Loucy (cell line): ENCODE data around the gene SHISA6.

Source experiments
- H2AFZ ChIP-seq: fragments of 200-600 bp; sonication (generic); 2 replicates; pipeline ENCODE4 v1.6.0; 2016; ENCODE audit warnings: antibody characterized with exemption, mild to moderate bottlenecking, low read length, moderate library complexity
- H3F3A ChIP-seq: fragments of 200-600 bp; 2 replicates; pipeline ENCODE4 v1.6.0; 2016; ENCODE audit warnings: antibody characterized with exemption, low read depth, mild to moderate bottlenecking
- H3K27me3 ChIP-seq: fragments of 200-600 bp; sonication (generic); 2 replicates; pipeline ENCODE4 v1.6.1; 2014; ENCODE audit warnings: low read length, mild to moderate bottlenecking; ENCODE audit not compliant: insufficient read depth, poor library complexity, severe bottlenecking
- H3K36me3 ChIP-seq: fragments of 200-600 bp; sonication (generic); 2 replicates; pipeline ENCODE4 v1.6.1; 2016; ENCODE audit warnings: low read length; ENCODE audit not compliant: insufficient read depth
- H3K4me1 ChIP-seq: fragments of 200-600 bp; sonication (generic); 2 replicates; pipeline ENCODE4 v1.5.1; 2014; ENCODE audit warnings: low read length, mild to moderate bottlenecking; ENCODE audit not compliant: insufficient read depth, poor library complexity, severe bottlenecking
- H3K4me2 ChIP-seq: fragments of 200-600 bp; sonication (generic); 2 replicates; pipeline ENCODE4 v1.6.0; 2014; ENCODE audit warnings: antibody characterized with exemption, low read length, low read depth, mild to moderate bottlenecking; ENCODE audit not compliant: poor library complexity, severe bottlenecking
- H3K4me3 ChIP-seq: fragments of 200-600 bp; sonication (generic); 2 replicates; pipeline ENCODE4 v1.5.1; 2014; ENCODE audit warnings: low read length, mild to moderate bottlenecking, mixed read lengths; ENCODE audit not compliant: poor library complexity, severe bottlenecking
- H3K79me2 ChIP-seq: fragments of 200-600 bp; sonication (generic); 2 replicates; pipeline ENCODE4 v1.6.1; 2014; ENCODE audit warnings: low read length; ENCODE audit not compliant: insufficient read depth
- H3K9ac ChIP-seq: fragments of 200-600 bp; sonication (generic); 2 replicates; pipeline ENCODE4 v1.6.0; 2014; ENCODE audit warnings: mild to moderate bottlenecking, low read depth, low read length, moderate library complexity; ENCODE audit not compliant: poor library complexity, severe bottlenecking
- H3K9me2 ChIP-seq: fragments of 200-600 bp; sonication (generic); replicated peaks from 2 replicates; pipeline ENCODE4 v1.6.1; 2016; ENCODE audit warnings: low read depth, low read length, mixed read lengths
- H3K9me3 ChIP-seq: fragments of 200-600 bp; sonication (generic); 2 replicates; pipeline ENCODE4 v1.6.1; 2014; ENCODE audit warnings: mild to moderate bottlenecking, antibody characterized with exemption, low read length, low read depth; ENCODE audit not compliant: insufficient read depth
- H4K20me1 ChIP-seq: fragments of 200-600 bp; sonication (generic); 2 replicates; pipeline ENCODE4 v1.6.0; 2014; ENCODE audit warnings: antibody characterized with exemption, low read length, mild to moderate bottlenecking; ENCODE audit not compliant: insufficient read depth, poor library complexity, severe bottlenecking
- CTCF ChIP-seq: fragments of 200-600 bp; sonication (generic); conservative IDR thresholded peaks from 2 replicates; pipeline ENCODE4 v1.5.1; 2014; ENCODE audit warnings: mild to moderate bottlenecking, antibody characterized with exemption, low read length
- EZH2phosphoT487 ChIP-seq: fragments of 200-600 bp; IDR thresholded peaks from 2 replicates; pipeline ENCODE4 v1.6.1; 2018; ENCODE audit warnings: antibody characterized with exemption, mild to moderate bottlenecking, moderate library complexity, borderline replicate concordance

Gene SHISA6

GRCh38 chr17:11550431-11550830, 309.4 kb downstream of the SHISA6 start:
- H3K79me2 ChIP-seq, result no peaks in the 10 kb centered on the region
- H3K9ac ChIP-seq, result no peak overlapping the region
- H3K9me2 ChIP-seq, result no peaks in the 10 kb centered on the region
- no peak overlapping the region for H3K4me3 ChIP-seq
- TF ChIP-seq CTCF, result no peak
- TF ChIP-seq EZH2phosphoT487, result no peak
- H3K9me3 ChIP-seq, result peaks cover 5% of the 10 kb centered on the region; the same call in 1 of the 2 replicates
- no peaks in the 10 kb centered on the region for H4K20me1 ChIP-seq
- no peak overlapping the region for H2AFZ ChIP-seq
- no peaks in the 10 kb centered on the region for H3K36me3 ChIP-seq
- no peaks in the 10 kb centered on the region for H3K4me1 ChIP-seq
- no peaks in the 10 kb centered on the region for H3K27me3 ChIP-seq
- H3K4me2 ChIP-seq, result no peak overlapping the region
- no peaks in the 10 kb centered on the region for H3F3A ChIP-seq

GRCh38 chr17:11551442-11551841, 310.4 kb downstream of the SHISA6 start:
- Histone ChIP-seq H3K36me3 (no peaks in the 10 kb centered on the region), H3K9me2 (no peaks in the 10 kb centered on the region), H3K4me2 (no peak overlapping the region), H3K27me3 (no peaks in the 10 kb centered on the region), H2AFZ (no peak overlapping the region), H3K9ac (no peak overlapping the region), H3K9me3 (peaks cover 5% of the 10 kb centered on the region; the same call in 1 of the 2 replicates), H4K20me1 (no peaks in the 10 kb centered on the region), H3K4me1 (no peaks in the 10 kb centered on the region), H3K79me2 (no peaks in the 10 kb centered on the region), H3K4me3 (no peak overlapping the region), H3F3A (no peaks in the 10 kb centered on the region)
- TF ChIP-seq EZH2phosphoT487, result no peak
- TF ChIP-seq CTCF, result no peak

- Histone ChIP-seq H3K4me1 (no peaks in the 10 kb centered on the region), H3K36me3 (no peaks in the 10 kb centered on the region), H2AFZ (no peak overlapping the region), H3K79me2 (no peaks in the 10 kb centered on the region), H3K4me3 (no peak overlapping the region), H4K20me1 (no peaks in the 10 kb centered on the region), H3K9me2 (no peaks in the 10 kb centered on the region), H3K4me2 (no peak overlapping the region), H3F3A (no peaks in the 10 kb centered on the region), H3K9me3 (peaks cover 5% of the 10 kb centered on the region; the same call in 1 of the 2 replicates), H3K9ac (no peak overlapping the region), H3K27me3 (no peaks in the 10 kb centered on the region)
- TF ChIP-seq CTCF (no peak), EZH2phosphoT487 (no peak)
Observed at GRCh38 chr17:11553135-11553534, 312.1 kb downstream of the SHISA6 start.
